ENCODE measurements around the gene RDX. TPM values are rescaled to one million over a fixed set of nuclear protein-coding genes. Genes with fewer than 3 reads are reported as not detected.
"Not testable (repeated sequence)": the region's sequence is repeated elsewhere in the genome, so short reads cannot be mapped to it uniquely, and the experiment has no call there.

The RDX gene
- polyA plus RNA-seq, 3 donors = 132 to 165 (median 134) TPM

DNA sequence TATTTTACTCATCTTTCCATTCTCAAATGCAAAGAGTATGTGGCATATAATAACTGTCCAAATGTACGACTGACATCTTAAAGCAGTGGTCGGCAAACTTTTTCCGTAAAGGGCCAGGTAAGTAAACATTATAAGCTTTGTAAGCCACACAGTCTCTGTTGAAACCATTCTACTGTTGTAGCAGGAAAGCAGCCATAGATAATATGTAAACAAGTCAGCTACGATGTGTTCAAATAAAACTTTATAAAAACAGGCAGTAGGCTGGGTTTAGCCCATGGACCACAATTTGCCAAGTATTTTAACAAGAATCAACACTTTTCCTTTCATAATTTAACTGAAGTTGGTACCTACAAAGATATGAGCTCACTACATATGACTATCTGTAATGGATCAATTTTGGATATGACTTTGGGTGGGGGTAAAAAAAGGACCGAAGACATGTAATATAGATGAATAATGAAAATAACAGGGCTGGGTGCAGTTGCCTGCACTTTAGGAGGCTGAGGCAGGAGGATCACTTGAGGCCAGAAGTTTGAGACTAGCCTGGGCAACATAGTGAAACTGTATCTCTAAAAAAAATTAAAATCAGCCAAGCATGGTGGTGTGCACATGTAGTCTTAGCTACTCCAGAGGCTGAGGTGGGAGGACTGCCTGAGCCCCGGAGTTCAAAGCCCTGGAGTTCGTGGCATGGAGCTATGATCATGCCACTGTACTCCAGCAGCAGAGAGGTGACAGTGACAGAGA lies 5.7 kb downstream of the RDX start:
- DNase-seq (ENCODE audit: extremely low read depth in 1 of 11, low read depth in 9 of 11, low spot score in 4 of 11) = no peak

GRCh38 chr11:110289472-110289871 lies 6.9 kb downstream of the RDX start:
- DNase-seq (ENCODE audit: extremely low read depth in 1 of 11, low read depth in 9 of 11, low spot score in 4 of 11) = no peak

DNA sequence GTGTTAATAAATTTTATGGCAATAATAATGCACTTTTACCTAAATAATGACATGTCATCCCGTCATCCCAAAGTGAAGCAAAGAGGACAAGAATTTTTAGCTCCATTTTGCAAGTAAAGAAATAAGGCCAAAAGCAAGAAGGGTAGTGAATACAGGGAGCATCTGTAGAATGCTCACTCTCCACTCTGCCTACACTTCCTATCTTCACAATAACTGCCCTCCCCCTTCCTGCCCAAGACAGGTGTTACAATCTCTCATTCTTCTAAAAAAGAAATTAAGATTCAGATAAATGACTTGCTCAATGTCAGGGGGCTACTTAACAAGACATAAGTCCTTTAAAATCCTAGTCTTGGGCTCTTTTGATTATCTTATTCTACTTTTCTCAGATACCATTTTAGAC lies 8.9 kb downstream of the RDX start:
- no peak for DNase-seq (ENCODE audit: extremely low read depth in 1 of 11, low read depth in 9 of 11, low spot score in 4 of 11)

DNA sequence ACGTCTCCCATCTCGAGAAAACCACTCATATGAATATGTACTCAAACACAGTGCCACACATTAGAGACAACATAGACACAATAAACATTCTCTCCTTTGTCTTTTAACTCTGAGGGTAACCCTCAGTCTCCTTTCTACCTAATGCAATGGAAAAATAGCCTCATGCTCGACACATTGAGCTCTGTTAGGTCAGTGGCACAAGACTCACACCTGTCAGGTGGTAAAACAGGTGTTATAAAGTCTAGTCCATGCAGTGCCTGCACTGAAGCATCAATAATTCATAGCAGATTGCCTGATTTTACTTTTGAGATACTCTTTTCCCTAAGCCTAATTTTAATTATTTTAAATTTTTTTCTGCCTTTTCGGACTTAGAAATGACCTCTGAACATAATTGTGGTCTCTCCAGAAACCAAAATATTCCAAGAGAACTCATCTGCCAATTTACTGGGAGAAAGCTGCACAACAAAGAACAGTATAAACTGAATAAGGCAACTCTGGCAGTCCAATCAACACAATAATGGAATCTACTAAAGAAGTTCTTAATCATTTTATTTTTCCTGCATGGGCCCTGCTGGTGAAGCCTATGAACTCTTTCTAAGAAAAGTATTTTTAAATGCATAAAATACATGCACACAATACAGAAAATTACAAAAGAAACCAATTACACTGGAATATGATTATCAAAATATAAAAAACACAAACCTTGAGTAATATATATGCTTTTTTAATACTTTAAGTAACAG lies 9.9 kb downstream of the RDX start:
- DNase-seq (ENCODE audit: extremely low read depth in 1 of 11, low read depth in 9 of 11, low spot score in 4 of 11) = no peak

DNA sequence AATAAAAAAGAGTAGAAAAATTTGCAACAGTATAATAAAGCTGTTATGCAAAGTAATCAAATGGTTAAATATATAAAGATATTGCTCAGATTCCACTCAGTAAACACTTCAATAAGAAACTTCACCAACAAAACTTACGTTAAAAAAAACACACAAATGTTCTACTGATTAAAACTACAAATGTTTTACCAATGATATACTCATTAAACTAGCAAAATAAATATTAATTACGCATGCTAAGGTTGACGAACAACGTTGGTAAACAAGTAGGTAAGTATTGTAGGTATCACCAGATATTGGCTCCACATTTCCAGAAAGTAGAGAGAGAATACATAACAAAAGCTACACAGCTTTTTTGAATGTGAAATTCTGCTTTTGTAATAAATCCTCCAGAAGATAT lies 12.6 kb downstream of the RDX start:
- no peak for DNase-seq (ENCODE audit: extremely low read depth in 1 of 11, low read depth in 9 of 11, low spot score in 4 of 11)

GRCh38 chr11:110280595-110280994 lies 15.8 kb downstream of the RDX start:
- not testable (repeated sequence) for DNase-seq (ENCODE audit: extremely low read depth in 1 of 11, low read depth in 9 of 11, low spot score in 4 of 11)

GRCh38 chr11:110279881-110280280 lies 16.5 kb downstream of the RDX start:
- DNase-seq (ENCODE audit: extremely low read depth in 1 of 11, low read depth in 9 of 11, low spot score in 4 of 11) = no peak

DNA sequence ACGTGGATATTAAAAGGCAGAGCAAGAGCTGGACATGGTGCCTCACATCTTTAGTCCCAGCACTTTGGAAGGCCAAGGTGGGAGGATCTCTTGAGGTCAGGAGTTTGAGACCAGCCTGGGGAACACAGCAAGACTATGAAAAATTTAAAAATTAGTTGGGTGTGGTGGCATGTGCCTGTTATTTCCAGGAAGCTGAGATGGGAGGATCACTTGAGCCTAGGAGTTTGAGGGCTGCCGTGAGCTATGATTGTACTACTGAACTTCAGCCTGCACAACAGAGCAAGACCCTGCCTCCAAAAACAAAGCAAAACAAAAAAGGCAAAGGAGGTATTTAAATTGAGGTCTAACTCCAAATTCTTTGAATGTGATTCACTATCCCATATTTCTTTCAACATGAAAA lies 23.5 kb downstream of the RDX start:
- DNase-seq (ENCODE audit: extremely low read depth in 1 of 11, low read depth in 9 of 11, low spot score in 4 of 11) = no peak

- DNase-seq (ENCODE audit: extremely low read depth in 1 of 11, low read depth in 9 of 11, low spot score in 4 of 11) = no peak
Observed at GRCh38 chr11:110269996-110270395, 26.4 kb downstream of the RDX start.

DNA sequence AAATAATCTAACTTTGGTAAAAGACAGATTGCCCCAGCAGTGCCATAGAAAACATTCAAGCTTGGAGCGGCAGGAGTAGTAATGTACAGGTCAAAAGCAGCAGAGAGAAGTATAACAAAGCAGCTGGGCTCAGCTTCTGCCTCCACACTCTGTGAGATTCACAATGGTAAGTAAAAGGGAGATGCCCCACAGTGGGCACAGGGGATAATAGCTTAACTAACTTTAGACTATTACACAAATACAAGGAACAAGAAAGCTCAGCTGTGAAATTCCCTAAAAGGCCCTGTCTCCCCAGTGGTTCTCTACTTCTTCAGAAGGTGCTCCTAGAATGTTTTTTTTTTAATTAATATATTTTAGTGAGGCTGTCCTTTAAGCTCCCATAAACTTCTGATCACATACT lies 28.0 kb downstream of the RDX start:
- no peak for DNase-seq (ENCODE audit: extremely low read depth in 1 of 11, low read depth in 9 of 11, low spot score in 4 of 11)

DNA sequence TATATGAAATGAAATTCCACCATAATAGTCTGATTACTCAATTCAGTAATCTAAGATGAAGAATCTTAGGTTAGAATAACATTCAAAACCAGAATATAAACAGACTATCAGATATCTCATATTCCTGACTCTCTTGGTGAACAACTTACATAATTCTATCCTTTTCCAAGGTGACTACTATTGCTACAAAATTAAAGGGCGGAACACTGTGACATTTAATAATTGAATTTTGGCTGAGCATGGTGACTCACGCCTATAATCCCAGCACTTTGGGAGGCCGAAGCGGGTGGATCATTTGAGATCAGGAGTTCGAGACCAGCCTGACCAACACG lies 34.4 kb downstream of the RDX start:
- no peak for DNase-seq (ENCODE audit: extremely low read depth in 1 of 11, low read depth in 9 of 11, low spot score in 4 of 11)

DNA sequence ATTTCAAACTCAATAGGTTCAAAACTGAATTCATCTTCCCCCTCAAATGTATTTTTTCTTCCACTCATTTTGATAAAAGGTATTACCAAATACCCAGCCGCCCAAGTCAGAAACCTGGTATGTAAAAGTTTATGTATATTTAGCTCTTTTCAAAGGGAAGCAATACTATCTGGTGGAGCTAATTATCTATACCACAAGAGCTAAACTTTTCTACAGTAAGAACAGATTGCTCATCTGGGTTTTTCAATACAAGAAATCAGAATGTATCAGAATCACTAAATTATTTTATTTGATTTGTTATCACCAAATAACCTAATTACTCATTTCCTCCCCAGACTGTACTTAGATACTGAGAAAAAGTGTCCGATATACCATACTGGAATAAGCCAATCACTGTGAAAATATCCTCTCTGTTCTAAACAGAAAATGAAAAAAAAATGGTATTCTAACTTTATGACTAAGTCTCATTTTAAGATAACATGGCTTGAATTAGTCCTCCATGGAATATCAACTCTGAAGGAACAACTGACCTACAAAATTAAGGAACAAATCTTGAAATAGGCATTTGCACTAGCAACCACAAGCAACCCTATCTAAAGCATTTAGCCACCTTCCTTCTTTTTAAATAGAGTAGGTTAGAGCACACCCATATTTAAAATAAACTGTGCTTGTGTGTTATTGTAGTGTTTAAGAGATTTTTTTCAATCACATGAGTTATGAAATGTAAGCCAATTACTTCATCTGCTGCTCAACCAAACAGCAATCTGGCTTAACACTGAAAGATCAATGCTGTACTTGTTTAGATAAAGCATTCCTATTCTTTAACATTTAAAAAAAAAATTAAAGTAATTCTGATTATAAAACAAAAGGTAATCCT lies 35.0 kb downstream of the RDX start:
- DNase-seq (ENCODE audit: extremely low read depth in 1 of 11, low read depth in 9 of 11, low spot score in 4 of 11) = no peak

DNA sequence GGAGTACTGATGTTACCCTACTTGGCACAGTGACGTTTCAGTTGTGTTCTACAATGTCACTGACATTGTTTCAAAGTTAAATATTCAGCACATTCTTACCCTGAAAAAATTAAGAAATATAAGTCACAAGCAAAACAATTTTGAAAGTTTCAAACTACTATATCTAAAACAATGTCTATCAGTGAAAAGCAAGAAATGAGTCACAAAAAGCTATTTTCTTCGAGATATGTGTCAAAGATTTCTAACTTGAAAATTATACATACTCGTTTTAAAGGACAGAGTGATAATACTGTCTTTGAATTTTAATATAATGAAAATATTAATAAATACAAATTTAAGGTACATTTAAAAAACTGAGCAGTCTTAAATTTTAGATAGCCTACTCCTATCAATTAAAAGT lies 42.9 kb downstream of the RDX start:
- DNase-seq (ENCODE audit: extremely low read depth in 1 of 11, low read depth in 9 of 11, low spot score in 4 of 11) = no peak

DNA sequence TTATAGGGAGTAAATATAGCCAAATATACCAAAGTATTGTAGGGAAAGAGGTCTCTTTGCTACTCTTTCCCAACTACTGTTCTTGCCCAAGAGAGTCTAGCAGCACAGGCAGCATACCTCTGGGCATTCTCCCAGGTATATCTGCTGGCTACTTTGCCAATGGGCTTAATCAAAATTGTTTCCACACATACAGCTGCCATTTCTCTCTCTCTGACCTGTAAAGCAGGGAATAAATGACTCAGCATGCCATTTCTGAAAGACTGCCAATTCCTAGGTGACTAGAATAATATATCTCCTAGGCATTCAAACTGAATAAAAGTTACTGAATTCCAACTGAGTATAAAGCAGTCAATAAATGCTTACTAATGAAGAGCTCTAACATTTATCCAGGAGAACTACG lies 44.6 kb downstream of the RDX start:
- no peak for DNase-seq (ENCODE audit: extremely low read depth in 1 of 11, low read depth in 9 of 11, low spot score in 4 of 11)

GRCh38 chr11:110250168-110250567 lies 46.2 kb downstream of the RDX start:
- DNase-seq (ENCODE audit: extremely low read depth in 1 of 11, low read depth in 9 of 11, low spot score in 4 of 11) = no peak

DNA sequence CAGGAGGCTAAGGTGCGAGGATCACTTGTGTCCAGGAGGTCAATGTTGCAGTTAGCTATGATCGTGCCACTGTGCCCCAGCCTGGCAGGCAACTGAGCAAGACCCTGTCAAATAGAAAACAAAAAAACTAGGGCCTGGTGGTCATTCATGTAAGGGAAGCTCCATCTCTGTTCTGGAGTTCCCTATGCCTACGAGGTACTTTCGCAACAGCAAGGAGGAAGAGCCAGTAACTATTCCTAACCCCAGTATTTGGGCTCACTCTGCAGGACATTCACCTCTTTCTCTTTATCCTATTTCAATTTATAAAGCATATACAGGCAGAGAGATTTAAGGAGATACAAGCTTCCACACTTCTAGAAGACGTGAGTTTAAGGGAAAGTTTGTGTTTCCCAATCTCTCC lies 46.6 kb downstream of the RDX start:
- DNase-seq (ENCODE audit: extremely low read depth in 1 of 11, low read depth in 9 of 11, low spot score in 4 of 11) = no peak

GRCh38 chr11:110249066-110249465 lies 47.3 kb downstream of the RDX start:
- DNase-seq (ENCODE audit: extremely low read depth in 1 of 11, low read depth in 9 of 11, low spot score in 4 of 11) = no peak

- DNase-seq (ENCODE audit: extremely low read depth in 1 of 11, low read depth in 9 of 11, low spot score in 4 of 11) = no peak
Observed at GRCh38 chr11:110243791-110244190, 52.6 kb downstream of the RDX start.

DNA sequence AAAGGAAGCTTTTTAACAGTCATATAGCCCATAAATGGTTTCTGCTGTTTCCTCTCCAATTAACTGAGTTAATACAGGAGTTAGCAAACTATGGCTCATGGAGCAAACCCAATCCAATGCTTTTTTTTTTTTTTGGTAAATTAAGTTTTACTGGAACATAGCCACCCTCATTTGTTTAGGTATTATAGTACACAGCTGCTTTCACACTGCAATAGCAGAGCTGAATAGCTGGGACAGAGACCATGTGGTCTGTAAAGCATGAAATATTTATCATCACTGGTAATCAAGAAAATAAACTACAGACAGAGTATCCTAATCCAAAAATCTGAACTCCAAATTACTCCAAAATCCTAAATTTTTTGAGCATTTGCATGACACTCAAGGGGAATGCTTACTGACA lies 53.7 kb downstream of the RDX start:
- DNase-seq (ENCODE audit: extremely low read depth in 1 of 11, low read depth in 9 of 11, low spot score in 4 of 11) = no peak

- DNase-seq (ENCODE audit: extremely low read depth in 1 of 11, low read depth in 9 of 11, low spot score in 4 of 11) = no peak
Observed at GRCh38 chr11:110242188-110242587, 54.2 kb downstream of the RDX start.
